GM18909 (cell line): ENCODE results near the gene PPP1R36.
A peak's percentile ranks its signal among the peaks of the same experiment; 100 is the strongest.
"Not testable (repeated sequence)": the region's sequence is repeated elsewhere in the genome, so short reads cannot be mapped to it uniquely, and the experiment has no call there.

Source experiments
- ATAC-seq: cut with Tn5 transposase; IDR thresholded peaks from one replicate; pipeline ENCODE4 v1.9.1; 2021; ENCODE audit warnings: mild to moderate bottlenecking; ENCODE audit not compliant: unreplicated experiment, poor library complexity

Gene PPP1R36

GRCh38 chr14:64610049-64610746 is 60.4 kb downstream of the PPP1R36 start:
- no peak for ATAC-seq

GRCh38 chr14:64611358-64612020 is 61.7 kb downstream of the PPP1R36 start:
- no peak for ATAC-seq

- ATAC-seq = no peak
Measured at GRCh38 chr14:64612021-64612380, 62.2 kb downstream of the PPP1R36 start.

GRCh38 chr14:64612971-64613666 is 63.4 kb downstream of the PPP1R36 start:
- no peak for ATAC-seq

- no peak for ATAC-seq
Measured at GRCh38 chr14:64614166-64614565, 64.4 kb downstream of the PPP1R36 start.

GRCh38 chr14:64614805-64615391 is 65.1 kb downstream of the PPP1R36 start:
- no peak for ATAC-seq

- not testable (repeated sequence) for ATAC-seq
Measured at GRCh38 chr14:64617872-64618408, 68.2 kb downstream of the PPP1R36 start.

- ATAC-seq = no peak
Measured at GRCh38 chr14:64620910-64621309, 71.1 kb downstream of the PPP1R36 start.

- no peak for ATAC-seq
Measured at GRCh38 chr14:64623554-64624165, 73.9 kb downstream of the PPP1R36 start.

- no peak for ATAC-seq
Measured at GRCh38 chr14:64625386-64626232, 75.8 kb downstream of the PPP1R36 start.

- no peak for ATAC-seq
Measured at GRCh38 chr14:64628940-64629408, 79.2 kb downstream of the PPP1R36 start.

GRCh38 chr14:64630778-64631177 is 81.0 kb downstream of the PPP1R36 start:
- ATAC-seq = no peak

GRCh38 chr14:64631222-64631621 is 81.5 kb downstream of the PPP1R36 start:
- ATAC-seq = not testable (repeated sequence)

GRCh38 chr14:64632056-64632455 is 82.3 kb downstream of the PPP1R36 start:
- ATAC-seq = no peak

- ATAC-seq = no peak
Measured at GRCh38 chr14:64634558-64634957, 84.8 kb downstream of the PPP1R36 start.

GRCh38 chr14:64636208-64636979 is 86.6 kb downstream of the PPP1R36 start:
- ATAC-seq = peak; percentile 68

GRCh38 chr14:64636980-64637429 is 87.2 kb downstream of the PPP1R36 start:
- ATAC-seq = no peak

- ATAC-seq = no peak
Measured at GRCh38 chr14:64637735-64638473, 88.1 kb downstream of the PPP1R36 start.
